HG02798 (cell line): ENCODE results near the gene FOXD4L6.
"Not testable (repeated sequence)": the region's sequence is repeated elsewhere in the genome, so short reads cannot be mapped to it uniquely, and the experiment has no call there.

Source experiments
- ATAC-seq: cut with Tn5 transposase; IDR thresholded peaks from one replicate; pipeline ENCODE4 v1.9.1; 2021; ENCODE audit warnings: mild to moderate bottlenecking; ENCODE audit not compliant: unreplicated experiment, poor library complexity

FOXD4L6 gene

GRCh38 chr9:41104542-41104941 lies 23.9 kb downstream of the FOXD4L6 start:
- ATAC-seq = not testable (repeated sequence)

- not testable (repeated sequence) for ATAC-seq
These were observed 28.0 kb downstream of the FOXD4L6 start for GRCh38 chr9:41100508-41100907.

GRCh38 chr9:41098759-41099158 lies 29.7 kb downstream of the FOXD4L6 start:
- not testable (repeated sequence) for ATAC-seq

GRCh38 chr9:41095060-41095459 lies 33.4 kb downstream of the FOXD4L6 start:
- peak; percentile 78 for ATAC-seq

- not testable (repeated sequence) for ATAC-seq
These were observed 34.3 kb downstream of the FOXD4L6 start for GRCh38 chr9:41094010-41094773.

- not testable (repeated sequence) for ATAC-seq
These were observed 37.6 kb downstream of the FOXD4L6 start for GRCh38 chr9:41090922-41091321.

GRCh38 chr9:41090386-41090785 lies 38.1 kb downstream of the FOXD4L6 start:
- not testable (repeated sequence) for ATAC-seq

- ATAC-seq = peak; percentile 82
These were observed 39.9 kb downstream of the FOXD4L6 start for GRCh38 chr9:41088450-41089059.

GRCh38 chr9:41087929-41088328 lies 40.6 kb downstream of the FOXD4L6 start:
- not testable (repeated sequence) for ATAC-seq

GRCh38 chr9:41087157-41087780 lies 41.2 kb downstream of the FOXD4L6 start:
- not testable (repeated sequence) for ATAC-seq

GRCh38 chr9:41086685-41087084 lies 41.8 kb downstream of the FOXD4L6 start:
- ATAC-seq = not testable (repeated sequence)

- peak; percentile 28 for ATAC-seq
These were observed 42.3 kb downstream of the FOXD4L6 start for GRCh38 chr9:41086215-41086614.

GRCh38 chr9:41082358-41082757 lies 46.1 kb downstream of the FOXD4L6 start:
- ATAC-seq = not testable (repeated sequence)

- ATAC-seq = not testable (repeated sequence)
These were observed 49.0 kb downstream of the FOXD4L6 start for GRCh38 chr9:41079464-41079863.

GRCh38 chr9:41077586-41077985 lies 50.9 kb downstream of the FOXD4L6 start:
- ATAC-seq = not testable (repeated sequence)
